Neuron (in vitro differentiated cells): ENCODE measurements around the gene MBTPS2.
A peak's percentile ranks its signal among the peaks of the same experiment; 100 is the strongest.

Experiments used
- H2AFZ ChIP-seq: one replicate; pipeline ENCODE4 v1.6.1; 2013; ENCODE audit warnings: low read depth, mild to moderate bottlenecking, inconsistent platforms, low read length, moderate library complexity
- H3K27me3 ChIP-seq: one replicate; pipeline ENCODE4 v1.6.1; 2013; ENCODE audit warnings: low read length; ENCODE audit not compliant: insufficient read depth
- H3K36me3 ChIP-seq: one replicate; pipeline ENCODE4 v1.6.1; 2013; ENCODE audit warnings: low read length; ENCODE audit not compliant: insufficient read depth
- H3K4me1 ChIP-seq: one replicate; pipeline ENCODE4 v1.6.1; 2013; ENCODE audit warnings: low read length; ENCODE audit not compliant: insufficient read depth
- H3K4me3 ChIP-seq: 2 replicates; pipeline ENCODE4 v1.5.1; 2013; ENCODE audit warnings: mild to moderate bottlenecking, low read length, moderate library complexity
- H3K9me3 ChIP-seq: one replicate; pipeline ENCODE4 v1.6.1; 2013; ENCODE audit warnings: low read length

The MBTPS2 gene

DNA sequence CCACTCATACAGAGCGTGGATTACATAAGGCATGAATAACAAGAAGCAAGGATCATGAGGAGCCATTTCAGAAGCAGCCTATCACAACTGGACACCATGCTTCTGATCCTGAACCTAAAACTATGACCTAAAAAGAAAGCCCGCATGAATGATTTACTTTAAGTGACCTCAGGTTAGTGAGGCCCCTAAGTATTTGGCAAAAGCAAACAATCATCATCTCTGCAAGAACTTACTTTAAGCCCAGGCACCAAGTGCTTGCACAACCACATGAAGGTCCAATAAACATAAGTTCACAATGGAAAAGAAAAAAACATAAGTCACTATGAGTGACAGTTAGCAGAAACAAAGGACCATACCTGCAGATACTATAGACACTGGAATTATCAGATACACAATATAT is 7.9 kb upstream of the MBTPS2 start:
- H3K9me3 ChIP-seq, result no peaks in the 10 kb centered on the region
- H3K4me3 ChIP-seq, result no peak overlapping the region
- no peak overlapping the region for H2AFZ ChIP-seq
- no peaks in the 10 kb centered on the region for H3K36me3 ChIP-seq
- no peaks in the 10 kb centered on the region for H3K4me1 ChIP-seq
- H3K27me3 ChIP-seq, result no peaks in the 10 kb centered on the region

GRCh38 chrX:21837056-21837455 is 2.4 kb upstream of the MBTPS2 start:
- H3K4me3 ChIP-seq, result no peak overlapping the region
- H3K9me3 ChIP-seq, result no peaks in the 10 kb centered on the region
- H2AFZ ChIP-seq, result no peak overlapping the region
- no peaks in the 10 kb centered on the region for H3K27me3 ChIP-seq
- H3K36me3 ChIP-seq, result no peaks in the 10 kb centered on the region
- peaks cover 8% of the 10 kb centered on the region for H3K4me1 ChIP-seq

DNA sequence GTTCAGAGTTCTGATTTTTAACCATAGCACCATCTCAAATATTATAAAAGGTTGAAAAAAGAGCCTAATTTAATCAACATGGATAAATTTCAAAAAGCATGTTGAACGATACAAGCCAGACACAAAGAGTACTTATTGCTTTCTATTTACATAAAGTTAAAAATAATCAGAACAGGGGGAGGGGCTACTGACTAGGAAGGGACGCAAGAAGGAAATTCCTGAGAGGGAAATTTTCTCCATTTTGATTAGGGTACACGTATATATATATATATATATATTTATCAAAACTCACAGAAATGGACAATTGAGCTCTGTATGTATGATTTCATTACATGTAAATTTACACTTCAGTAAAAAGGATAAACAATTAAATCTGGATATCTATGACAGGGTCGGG is 482 bp upstream of the MBTPS2 start:
- Histone ChIP-seq H3K9me3 (no peaks in the 10 kb centered on the region), H3K36me3 (no peaks in the 10 kb centered on the region), H3K27me3 (no peaks in the 10 kb centered on the region), H3K4me1 (peaks cover 8% of the 10 kb centered on the region), H3K4me3 (peak overlapping the region; percentile 97), H2AFZ (no peak overlapping the region)

GRCh38 chrX:21840193-21840545 is 752 bp downstream of the MBTPS2 start:
- H3K4me3 ChIP-seq, result peak overlapping the region; percentile 97
- H3K9me3 ChIP-seq, result no peaks in the 10 kb centered on the region
- H2AFZ ChIP-seq, result peak overlapping the region; percentile 93
- peaks cover 8% of the 10 kb centered on the region for H3K4me1 ChIP-seq
- H3K36me3 ChIP-seq, result peaks cover 2% of the 10 kb centered on the region
- H3K27me3 ChIP-seq, result no peaks in the 10 kb centered on the region

DNA sequence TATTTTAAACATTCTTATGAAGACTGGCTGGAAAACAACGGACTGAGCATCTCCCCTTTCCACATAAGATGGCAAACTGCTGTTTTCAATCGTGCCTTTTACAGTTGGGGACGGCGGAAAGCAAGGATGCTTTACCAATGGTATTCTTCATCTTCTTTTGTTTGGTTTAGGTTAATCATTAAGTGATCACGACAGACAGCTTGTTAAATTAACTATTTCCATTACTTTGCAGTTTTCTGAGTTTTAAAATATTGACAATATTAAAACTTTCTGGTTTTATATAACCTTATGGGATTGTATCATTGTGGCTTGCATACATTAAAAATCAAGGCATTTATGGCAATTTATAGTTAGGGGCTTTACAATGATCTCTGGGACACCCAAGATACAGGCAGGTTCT is 3.8 kb downstream of the MBTPS2 start:
- Histone ChIP-seq H3K9me3 (no peaks in the 10 kb centered on the region), H2AFZ (no peak overlapping the region), H3K4me3 (no peak overlapping the region), H3K27me3 (no peaks in the 10 kb centered on the region), H3K36me3 (peaks cover 8% of the 10 kb centered on the region), H3K4me1 (peaks cover 8% of the 10 kb centered on the region)

DNA sequence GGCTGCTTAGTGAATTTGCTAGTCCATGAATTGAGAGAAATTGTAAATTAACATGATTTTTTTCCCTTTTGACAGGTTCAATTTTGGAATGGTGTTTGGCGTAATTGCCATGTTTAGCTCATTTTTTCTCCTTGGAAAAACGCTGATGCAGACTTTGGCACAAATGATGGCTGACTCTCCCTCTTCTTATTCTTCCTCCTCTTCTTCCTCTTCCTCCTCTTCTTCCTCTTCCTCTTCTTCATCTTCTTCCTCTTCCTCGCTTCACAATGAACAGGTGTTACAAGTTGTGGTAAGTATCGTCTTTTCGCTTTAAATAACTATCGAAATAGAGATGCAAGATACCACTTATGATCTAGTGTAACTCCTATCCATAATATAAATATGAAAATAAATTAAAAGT is 5.7 kb downstream of the MBTPS2 start:
- peaks cover 8% of the 10 kb centered on the region for H3K36me3 ChIP-seq
- peaks cover 8% of the 10 kb centered on the region for H3K4me1 ChIP-seq
- H2AFZ ChIP-seq, result no peak overlapping the region
- H3K9me3 ChIP-seq, result no peaks in the 10 kb centered on the region
- H3K27me3 ChIP-seq, result no peaks in the 10 kb centered on the region
- no peak overlapping the region for H3K4me3 ChIP-seq

GRCh38 chrX:21847342-21847741 is 7.9 kb downstream of the MBTPS2 start:
- peaks cover 13% of the 10 kb centered on the region for H3K36me3 ChIP-seq
- no peak overlapping the region for H2AFZ ChIP-seq
- no peaks in the 10 kb centered on the region for H3K27me3 ChIP-seq
- no peak overlapping the region for H3K4me3 ChIP-seq
- H3K4me1 ChIP-seq, result no peaks in the 10 kb centered on the region
- no peaks in the 10 kb centered on the region for H3K9me3 ChIP-seq

GRCh38 chrX:21853578-21853977 is 14.2 kb downstream of the MBTPS2 start:
- peaks cover 26% of the 10 kb centered on the region for H3K36me3 ChIP-seq

DNA sequence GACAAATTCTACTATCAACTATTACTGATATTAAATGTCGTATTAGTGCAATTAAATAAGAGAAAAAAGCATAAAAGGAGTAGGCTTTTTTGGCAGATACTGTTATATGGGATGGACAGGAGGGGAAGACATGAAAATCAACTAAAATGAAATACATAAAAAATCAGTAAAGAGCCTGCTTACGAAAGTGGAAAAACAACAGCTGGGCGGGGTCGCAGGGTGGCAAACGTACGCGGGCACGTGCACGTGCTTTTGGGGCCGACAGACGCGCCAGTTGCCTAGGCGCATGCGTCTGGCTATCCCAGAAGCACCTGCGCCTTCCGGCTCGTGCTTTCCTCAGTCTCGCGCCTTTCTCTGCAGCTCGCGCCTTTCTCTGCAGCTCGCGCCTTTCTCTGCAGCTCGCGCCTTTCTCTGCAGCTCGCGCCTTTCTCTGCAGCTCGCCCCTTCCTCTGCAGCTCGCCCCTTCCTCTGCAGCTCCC is 16.6 kb downstream of the MBTPS2 start, which contains the start of gene YY2:
Gene YY2, plus strand, starts transcription at position 51 of the 479 bp plus-strand sequence. CDS start 498 bp downstream, outside the sequence.
- peaks cover 28% of the 10 kb centered on the region for H3K36me3 ChIP-seq

More at GRCh38 chrX:21853578-21853977, 14.2 kb downstream of the MBTPS2 start:
- Histone ChIP-seq H3K9me3 (peaks cover 9% of the 10 kb centered on the region), H3K4me3 (no peak overlapping the region), H3K4me1 (no peaks in the 10 kb centered on the region), H2AFZ (no peak overlapping the region), H3K27me3 (no peaks in the 10 kb centered on the region)

DNA sequence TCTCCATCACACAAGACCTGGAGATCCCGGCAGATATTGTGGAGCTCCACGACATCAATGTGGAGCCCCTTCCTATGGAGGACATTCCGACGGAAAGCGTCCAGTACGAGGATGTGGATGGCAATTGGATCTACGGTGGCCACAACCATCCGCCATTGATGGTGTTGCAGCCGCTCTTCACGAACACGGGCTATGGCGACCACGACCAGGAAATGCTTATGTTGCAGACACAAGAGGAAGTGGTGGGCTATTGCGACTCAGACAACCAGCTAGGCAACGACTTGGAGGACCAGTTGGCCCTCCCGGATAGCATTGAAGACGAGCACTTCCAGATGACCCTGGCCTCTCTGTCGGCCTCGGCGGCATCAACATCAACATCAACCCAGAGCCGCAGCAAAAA is 17.1 kb downstream of the MBTPS2 start:
- Histone ChIP-seq H3K9me3 (peaks cover 9% of the 10 kb centered on the region), H3K27me3 (no peaks in the 10 kb centered on the region), H3K4me1 (no peaks in the 10 kb centered on the region), H2AFZ (no peak overlapping the region), H3K4me3 (no peak overlapping the region), H3K36me3 (peaks cover 28% of the 10 kb centered on the region)

More for the DNA sequence above, 16.6 kb downstream of the MBTPS2 start, which contains the start of gene YY2:
- Histone ChIP-seq H2AFZ (no peak within 1 kb of the TSS), H3K27me3 (no peaks in the 10 kb centered on the region), H3K4me3 (no peak within 1 kb of the TSS), H3K4me1 (no peaks in the 10 kb centered on the region), H3K9me3 (peaks cover 9% of the 10 kb centered on the region)

DNA sequence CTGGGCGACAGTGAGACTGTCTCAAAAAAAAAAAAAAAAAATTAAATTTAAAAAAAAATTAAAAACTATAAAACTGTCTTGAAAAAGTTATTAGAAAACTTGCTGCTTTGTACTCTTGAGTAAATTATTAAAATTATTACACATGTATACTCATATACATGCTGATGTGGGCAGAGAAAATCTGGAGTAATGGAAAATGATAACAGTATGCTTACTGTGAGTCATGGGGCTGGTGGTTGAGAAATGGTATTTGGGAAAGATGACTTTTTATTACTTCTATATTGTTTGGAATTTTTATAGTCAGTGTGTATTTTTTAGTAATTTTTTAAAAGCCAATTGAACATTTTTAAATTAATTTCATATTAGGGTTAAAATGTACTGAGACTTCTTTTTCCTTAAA is 23.8 kb downstream of the MBTPS2 start:
- H3K9me3 ChIP-seq, result no peaks in the 10 kb centered on the region
- no peak overlapping the region for H3K4me3 ChIP-seq
- peaks cover 2% of the 10 kb centered on the region for H3K36me3 ChIP-seq
- no peak overlapping the region for H2AFZ ChIP-seq
- no peaks in the 10 kb centered on the region for H3K4me1 ChIP-seq
- no peaks in the 10 kb centered on the region for H3K27me3 ChIP-seq

DNA sequence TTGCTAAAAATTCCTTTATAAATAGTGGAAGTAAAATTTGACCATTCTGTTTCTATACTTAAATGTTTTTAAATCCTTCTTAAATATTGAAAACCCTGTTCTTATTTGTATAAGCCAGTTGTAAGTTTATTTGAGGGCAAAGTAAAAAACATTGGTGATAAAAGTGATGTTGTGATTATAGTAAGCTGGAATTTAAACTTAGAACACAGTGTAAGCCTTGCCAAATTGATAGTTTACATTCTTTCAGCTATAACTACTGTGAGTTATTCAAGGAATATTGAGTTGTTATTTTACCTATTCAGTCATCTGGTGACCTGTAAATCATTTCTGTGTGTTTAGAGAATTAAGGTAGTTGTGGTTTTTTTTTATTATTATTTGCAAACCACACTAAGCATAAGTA is 26.0 kb downstream of the MBTPS2 start:
- Histone ChIP-seq H3K9me3 (no peaks in the 10 kb centered on the region), H3K36me3 (no peaks in the 10 kb centered on the region), H3K4me3 (no peak overlapping the region), H3K4me1 (no peaks in the 10 kb centered on the region), H3K27me3 (no peaks in the 10 kb centered on the region), H2AFZ (no peak overlapping the region)

DNA sequence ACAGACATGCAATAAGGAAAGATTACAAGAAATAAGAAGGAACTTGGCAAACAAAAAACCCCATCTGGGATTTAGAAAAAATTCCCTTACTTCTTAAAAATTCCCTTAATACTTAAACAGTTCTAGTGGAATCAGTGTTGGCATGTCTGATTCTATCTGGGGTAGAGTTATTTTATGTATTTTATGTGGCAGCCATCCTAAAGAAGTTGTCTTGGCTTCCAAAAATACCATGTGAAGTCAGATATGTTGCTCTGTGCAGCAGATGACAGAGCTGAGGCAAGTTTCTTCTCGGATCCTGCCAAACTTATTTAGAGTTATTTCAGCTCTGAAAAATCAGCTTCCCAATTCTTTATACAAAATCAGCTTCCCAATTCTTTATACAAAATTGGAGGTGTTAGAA is 31.1 kb downstream of the MBTPS2 start:
- H3K4me3 ChIP-seq, result no peak overlapping the region
- H3K9me3 ChIP-seq, result no peaks in the 10 kb centered on the region
- H3K4me1 ChIP-seq, result no peaks in the 10 kb centered on the region
- H2AFZ ChIP-seq, result no peak overlapping the region
- no peaks in the 10 kb centered on the region for H3K27me3 ChIP-seq
- H3K36me3 ChIP-seq, result no peaks in the 10 kb centered on the region

DNA sequence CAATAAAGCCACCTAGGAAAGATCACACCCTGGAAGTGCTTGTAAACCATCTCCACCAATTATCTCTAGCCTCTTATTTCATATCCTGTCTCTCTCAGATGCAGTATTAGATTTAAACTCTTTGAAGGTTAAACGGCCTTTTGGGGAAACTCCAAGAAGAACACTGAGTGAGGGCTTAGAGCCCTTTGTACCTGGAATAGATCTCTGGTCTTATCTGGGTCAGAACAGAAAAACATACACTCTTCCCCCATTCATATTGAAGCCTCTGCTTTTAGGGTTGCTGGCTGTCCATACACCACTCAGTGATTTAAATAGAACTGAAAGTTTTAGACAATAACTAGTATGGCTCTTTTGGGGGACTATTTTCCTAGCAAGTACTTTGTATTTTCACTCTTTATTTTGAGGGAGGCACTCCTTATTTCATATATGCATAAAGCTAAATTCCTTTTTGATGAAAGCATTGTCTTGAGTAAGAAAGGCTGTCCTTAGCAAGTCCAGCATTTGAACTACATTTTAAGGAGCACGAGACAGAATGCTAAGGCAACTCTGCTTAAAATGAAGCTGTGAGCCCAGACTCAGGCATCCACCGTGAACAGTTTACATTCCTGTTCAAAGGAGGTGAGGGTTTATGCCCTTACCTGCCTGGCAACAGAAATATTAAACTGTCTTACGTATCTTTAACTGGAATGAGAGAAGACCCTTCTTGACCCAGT is 33.8 kb downstream of the MBTPS2 start:
- H3K9me3 ChIP-seq, result no peaks in the 10 kb centered on the region
- H2AFZ ChIP-seq, result no peak overlapping the region
- H3K27me3 ChIP-seq, result no peaks in the 10 kb centered on the region
- no peaks in the 10 kb centered on the region for H3K36me3 ChIP-seq
- no peak overlapping the region for H3K4me3 ChIP-seq
- H3K4me1 ChIP-seq, result no peaks in the 10 kb centered on the region
